HG03039 (cell line): Measurements from ENCODE around the gene ART1.
"Not testable (repeated sequence)": the region's sequence is repeated elsewhere in the genome, so short reads cannot be mapped to it uniquely, and the experiment has no call there.

Source experiments
- ATAC-seq: cut with Tn5 transposase; IDR thresholded peaks from one replicate; pipeline ENCODE4 v1.9.1; 2021; ENCODE audit warnings: mild to moderate bottlenecking, moderate library complexity; ENCODE audit not compliant: unreplicated experiment

The ART1 gene

DNA sequence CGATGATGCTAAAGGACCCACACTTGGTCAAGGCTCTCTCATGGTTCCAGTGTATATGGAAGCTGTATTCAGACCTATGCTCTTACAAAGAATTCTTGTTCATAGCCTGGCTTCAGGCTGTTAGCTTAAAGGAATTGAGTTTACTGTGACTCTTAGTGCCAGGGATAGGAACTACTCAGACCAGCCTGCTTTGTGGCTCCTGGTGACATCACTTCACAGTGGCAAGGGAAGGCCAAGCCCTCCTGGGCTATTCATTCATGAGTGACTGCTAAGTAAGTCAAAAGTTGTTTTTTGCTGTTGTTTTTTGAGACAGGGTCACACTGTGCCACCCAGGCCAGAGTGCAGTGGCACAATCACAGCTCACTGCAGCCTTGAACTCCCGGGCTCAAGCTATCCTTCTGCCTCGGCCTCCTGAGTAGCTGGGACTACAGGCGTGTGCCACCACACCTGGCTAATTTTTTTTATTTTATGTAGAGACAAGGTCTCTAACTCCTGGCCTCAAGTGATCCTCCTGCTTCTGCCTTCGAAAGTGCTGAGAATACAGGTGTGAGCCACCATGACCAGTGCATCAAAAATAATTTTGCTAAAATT lies 12.8 kb upstream of the ART1 start:
- no peak for ATAC-seq

DNA sequence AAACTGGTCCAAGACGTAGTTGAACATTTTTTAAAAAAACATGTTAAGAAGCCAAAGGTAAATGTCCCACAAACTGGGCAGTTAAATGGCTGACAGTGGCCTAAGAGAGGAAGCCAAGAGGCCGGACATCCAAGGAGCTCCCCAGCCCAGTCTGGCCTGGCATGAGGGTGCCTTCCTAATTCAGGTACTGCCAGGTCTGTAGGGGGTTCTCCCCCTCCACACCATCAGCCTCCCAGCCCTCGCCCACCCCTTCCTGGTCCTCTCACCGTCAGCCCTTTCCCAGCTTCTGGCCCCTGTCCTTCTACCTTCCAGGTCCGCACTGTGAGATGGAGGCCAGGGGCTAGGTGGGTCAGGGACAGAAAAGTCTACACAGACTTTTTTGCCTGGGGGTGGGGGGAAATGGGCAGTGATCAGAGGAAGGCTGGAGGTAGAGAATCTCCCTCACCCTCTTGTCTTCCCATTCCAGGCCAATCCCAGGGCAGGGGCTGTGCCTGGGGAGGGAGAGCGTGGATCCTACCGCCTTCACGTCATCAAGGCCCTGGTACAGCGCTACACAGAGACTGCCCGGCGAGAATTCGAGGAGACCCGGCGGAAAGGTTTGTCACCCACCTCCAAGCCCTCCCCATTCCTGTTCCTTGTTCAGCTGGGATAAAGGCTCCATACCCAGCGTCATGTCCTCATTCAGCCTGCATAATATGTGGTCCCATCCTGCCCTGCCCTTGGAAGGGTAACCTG lies 9.1 kb upstream of the ART1 start:
- no peak for ATAC-seq

DNA sequence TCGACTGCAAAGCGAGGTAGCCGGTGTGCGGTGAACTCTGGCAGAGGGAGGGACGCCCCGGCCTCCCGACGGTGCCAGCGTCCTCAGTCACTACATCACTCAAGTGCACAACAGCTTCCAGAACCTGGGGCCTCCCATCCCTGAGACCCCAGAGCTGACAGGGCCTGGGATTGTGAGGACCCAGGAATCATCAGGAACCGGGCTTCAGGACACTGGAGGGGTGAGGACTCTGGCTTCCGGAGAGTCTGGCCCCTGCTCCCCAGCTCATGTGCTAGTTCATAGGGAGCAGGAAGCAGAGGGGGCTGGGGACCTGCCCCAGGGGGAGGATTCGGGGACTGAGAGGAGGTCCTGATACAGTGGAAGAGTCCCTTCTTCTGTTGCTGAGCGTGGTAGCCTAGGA lies 7.7 kb upstream of the ART1 start:
- ATAC-seq: no peak

DNA sequence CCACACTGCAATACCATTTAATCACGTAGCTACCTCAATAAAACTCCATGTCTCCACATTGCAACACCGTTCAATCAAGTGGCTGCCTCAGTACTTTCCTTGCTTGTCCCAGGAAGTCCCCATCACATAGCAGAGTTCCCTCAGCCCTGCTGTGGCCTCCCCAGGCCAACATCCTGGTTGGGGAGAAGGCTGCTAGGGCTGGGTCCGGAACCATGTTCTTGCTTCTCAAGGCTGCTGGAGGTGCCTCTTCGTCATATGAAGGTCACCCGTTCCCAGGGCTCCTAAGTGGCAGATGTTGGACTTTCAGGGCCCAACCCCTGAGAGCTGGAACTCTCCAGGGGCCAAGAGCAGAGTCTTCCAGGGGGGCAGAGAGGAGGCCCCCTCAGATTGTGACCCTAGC lies 6.4 kb upstream of the ART1 start:
- no peak for ATAC-seq

DNA sequence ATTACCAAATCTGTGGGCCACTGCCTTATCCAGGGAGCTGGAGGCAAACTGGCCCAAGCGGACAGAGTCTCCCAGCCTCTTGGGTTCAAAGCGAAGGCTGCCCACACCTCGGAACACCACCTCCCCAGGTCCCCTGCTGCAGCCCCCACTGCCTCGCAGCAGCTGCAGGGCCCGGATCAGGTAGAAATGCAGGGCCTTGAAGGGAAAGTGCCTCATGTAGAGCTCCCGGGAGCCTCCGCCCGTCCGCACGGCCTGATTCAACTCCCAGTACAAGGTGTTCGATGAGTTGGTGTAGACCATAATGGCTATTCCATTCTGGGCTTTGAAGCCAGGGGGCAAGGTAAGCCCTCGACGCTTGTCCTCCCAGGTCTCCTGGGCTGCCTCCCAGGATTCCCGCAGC lies 5.1 kb upstream of the ART1 start:
- no peak for ATAC-seq

DNA sequence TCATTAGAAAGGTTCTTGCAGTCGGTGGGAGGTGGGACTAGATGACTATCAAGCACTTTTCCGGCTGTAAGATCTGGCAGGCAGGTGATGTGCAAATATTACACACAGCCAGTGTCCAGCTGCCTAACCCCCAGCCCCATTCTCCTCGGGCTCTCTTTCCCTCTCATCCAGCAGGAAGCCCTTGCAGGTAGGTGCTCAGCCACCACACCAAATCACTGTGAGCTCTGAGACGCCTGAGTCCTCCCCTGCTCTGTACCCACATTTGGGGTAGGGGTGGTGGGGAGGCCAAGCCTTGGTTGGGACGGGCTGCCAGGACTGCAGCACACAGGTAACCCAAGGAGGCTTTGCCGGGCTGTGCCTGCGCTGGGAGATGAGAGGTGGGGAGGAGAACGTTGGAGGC lies 3.7 kb upstream of the ART1 start:
- ATAC-seq: no peak

DNA sequence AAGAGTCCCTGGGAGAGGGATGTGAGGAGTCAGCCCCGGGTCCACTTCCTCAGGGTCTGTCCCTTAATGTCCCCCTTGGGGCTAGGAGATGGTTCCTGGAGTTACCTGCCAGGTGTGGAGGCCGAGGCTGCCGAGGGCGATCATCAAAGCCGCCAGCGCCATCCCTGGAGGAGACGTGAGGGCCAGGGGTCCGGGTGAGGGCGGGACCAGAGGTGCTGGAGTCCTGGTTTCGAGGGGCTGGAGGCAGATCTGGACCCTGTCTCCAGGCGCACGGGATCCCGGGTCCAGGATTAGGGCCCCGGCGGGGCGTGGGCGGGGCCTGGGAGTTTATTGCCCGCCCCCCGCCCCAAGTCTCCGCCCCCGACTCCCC lies 3.2 kb upstream of the ART1 start, which contains the start of gene ART5:
TSS of gene ART5 (minus strand) at position 292 of the 370 bp plus-strand sequence. CDS start at position 162, 130 bp downstream.
- no peak for ATAC-seq

DNA sequence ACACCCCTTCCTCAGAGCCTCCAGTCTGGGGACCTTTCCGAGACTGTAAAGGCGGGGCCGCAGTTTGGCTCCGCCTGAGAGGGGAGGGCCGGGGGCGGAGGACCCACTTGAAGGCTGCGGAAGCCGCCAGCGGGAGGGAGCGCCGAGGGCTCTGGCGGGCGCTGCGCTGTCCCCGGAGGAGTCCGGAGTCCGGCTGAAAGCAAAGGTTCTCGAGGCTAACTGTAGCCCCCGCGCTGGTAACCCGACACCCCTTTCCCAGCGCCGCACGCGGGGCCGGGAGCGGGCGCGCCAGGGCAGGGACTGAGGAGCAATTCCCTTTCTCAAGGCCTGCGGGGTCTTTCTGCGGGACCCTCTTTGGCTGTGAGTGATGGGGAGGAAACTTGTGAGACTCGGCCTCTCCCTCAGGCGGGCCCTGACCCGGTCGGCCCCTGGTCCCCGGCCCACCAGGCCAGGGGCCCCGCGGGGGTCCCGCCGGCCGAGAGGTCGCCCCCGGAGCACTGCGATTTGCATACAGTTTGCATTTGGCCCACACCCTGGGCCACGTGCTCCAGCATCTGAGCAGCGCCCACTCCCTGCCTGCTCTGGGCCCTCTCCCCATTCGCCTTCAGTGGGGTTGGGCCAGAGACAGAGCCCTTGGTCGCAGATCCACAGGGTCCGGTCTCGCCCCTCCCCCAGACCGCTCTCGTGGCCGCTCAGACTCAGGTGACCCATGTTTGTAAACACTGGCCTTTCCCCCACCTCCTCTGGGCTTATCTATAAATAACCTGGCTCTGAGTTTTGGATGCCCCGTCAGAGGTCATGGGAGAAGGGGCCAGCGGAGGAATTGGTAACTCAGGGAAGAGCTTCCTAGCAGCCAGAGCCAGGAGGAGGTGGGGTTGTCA lies 2.6 kb upstream of the ART1 start:
- ATAC-seq: no peak

DNA sequence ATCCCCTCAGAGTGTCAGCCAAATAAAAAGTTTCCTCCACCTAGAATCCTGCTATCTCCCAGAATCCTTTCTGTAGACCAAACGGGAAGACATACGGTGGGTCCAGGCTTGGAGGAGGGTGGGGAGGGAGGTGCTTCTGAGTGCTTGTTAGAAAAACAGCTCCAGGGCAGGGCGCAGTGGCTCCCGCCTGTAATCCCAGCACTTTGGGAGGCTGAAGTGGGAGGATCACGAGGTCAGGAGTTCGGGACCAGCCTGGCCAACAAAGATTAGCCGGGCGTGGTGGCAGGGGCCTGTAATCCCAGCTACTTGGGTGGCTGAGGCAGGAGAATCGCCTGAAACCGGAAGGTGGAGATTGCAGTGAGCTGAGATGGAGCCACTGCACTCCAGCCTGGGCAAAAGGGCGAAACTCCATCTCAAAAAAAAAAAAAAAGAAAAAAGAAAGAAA lies 1.8 kb upstream of the ART1 start:
- ATAC-seq: not testable (repeated sequence)

DNA sequence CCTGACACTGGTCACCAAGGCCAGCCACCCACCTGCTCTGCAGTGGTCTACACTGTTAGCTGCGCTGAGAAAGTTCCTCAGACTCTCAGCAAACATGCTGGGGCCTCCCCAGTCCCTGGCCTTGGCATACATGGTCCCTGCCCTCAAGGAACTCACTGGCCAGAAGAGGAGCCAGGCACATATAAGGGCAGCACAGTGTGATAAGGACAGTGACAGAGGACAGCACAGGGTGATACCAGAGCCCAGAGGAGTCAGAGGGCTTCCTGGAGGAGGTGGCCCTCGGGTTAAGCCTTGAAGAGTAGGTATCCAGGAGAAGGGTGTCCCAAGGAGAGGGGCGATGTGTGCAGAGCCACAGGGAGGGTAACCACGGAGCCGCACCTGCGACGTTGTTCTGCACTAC lies 624 bp downstream of the ART1 start:
- no peak for ATAC-seq

DNA sequence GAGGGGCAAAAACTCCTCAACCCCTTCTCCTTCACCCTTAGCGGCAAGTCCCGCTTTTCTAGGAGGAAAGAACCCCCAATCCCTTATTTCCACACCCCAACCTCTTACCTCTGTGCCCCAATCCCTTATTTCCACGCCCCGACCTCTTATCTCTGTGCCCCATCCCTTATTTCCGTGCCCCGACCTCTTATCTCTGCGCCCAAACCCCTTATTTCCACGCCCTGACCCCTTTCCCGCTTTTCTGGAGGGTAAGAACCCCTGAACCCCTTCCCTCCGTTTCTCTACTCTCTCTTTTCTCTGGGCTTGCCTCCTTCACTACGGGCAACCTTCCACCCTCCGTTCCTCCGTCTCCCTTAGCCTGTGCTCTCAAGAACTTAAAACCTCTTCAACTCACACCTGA lies 3.9 kb downstream of the ART1 start:
- not testable (repeated sequence) for ATAC-seq

DNA sequence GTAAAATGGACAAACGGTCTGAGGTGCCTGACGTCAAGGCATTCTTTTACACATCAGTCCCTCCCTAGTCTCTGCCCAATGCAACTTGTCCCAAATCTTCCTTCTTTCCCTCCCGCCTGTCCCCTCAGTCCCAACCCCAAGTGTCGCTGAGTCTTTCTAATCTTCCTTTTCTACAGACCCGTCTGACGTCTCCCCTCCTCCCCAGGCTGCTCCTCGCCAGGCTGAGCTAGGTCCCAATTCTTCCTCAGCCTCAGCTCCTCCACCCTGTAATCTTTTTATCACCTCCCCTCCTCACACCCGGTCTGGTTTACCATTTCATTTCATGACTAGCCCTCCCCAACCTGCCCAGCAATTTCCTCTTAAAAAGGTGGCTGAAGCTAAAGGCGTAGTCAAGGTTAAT lies 4.4 kb downstream of the ART1 start:
- ATAC-seq: not testable (repeated sequence)

DNA sequence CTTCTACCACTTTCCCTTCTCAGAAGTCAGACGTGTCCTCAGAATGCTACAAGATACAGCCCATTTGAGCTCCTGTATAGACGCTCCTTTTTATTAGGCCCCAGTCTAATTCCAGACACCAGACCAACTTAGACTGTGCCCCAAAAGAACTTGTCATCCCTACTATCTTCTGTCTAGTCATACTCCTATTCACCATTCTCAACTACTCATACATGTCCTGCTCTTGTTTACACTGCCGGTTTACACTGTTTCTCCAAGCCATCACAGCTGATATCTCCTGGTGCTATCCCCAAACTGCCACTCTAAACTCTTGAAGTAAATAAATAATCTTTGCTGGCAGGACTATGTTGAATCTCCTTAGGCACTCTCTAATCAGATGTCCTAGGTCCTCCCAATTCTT lies 7.6 kb downstream of the ART1 start:
- not testable (repeated sequence) for ATAC-seq

DNA sequence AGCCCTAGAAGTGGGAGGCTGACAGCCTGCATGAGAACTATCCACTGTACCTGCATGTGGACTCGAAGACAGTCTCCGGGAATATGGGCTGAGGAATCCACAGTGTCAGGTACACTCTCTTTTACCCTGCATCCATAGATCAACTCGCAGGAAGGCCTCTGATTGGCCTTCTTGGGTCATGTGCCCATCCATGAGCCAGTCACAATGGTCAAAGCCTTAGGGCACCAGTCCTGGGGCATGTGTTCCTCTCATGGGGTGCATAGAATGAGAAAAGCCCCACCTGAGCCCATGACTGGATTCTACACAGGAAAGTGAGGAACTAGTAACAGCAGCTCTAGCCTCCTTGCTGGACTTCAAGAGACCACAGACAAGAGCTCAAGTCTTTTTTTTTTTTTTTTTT lies 10.6 kb downstream of the ART1 start:
- ATAC-seq: no peak

DNA sequence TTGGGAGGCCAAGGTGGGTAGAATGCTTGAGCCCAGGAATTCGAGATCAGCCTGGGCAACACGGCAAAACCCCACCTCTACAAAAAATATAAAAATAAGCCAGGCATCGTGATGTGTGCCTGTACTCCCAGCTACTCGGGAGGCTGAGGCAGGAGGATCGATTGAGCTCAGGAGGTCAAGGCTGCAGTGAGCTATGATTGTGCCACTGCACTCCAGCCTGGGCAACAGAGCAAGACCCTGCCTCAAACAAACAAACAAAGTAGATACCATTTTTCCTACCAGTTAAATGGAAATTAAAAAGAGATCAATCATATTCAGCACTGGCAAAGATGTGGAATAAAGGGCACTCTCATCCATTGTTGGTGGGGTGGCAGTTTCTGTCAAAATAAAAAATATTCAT lies 12.4 kb downstream of the ART1 start:
- not testable (repeated sequence) for ATAC-seq

DNA sequence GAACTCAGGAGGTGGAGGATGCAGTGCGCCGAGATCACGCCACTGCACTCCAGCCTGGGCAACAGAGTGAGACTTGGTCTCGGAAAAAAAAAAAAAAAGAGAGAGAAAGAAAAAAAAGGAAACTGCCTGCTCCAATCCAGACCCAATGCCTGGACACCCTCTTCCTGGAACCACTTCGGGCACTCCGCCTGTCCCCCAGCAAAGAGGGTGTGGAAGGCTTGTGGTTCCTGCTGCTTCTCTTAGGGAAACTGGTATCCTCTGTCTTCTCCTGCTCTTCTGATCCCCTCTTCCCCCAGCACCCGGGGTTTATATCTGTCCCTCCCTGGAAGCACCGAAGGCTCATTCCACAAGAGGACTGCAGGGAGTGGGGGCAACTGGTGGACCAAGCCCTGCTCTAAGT lies 13.3 kb downstream of the ART1 start:
- no peak for ATAC-seq

DNA sequence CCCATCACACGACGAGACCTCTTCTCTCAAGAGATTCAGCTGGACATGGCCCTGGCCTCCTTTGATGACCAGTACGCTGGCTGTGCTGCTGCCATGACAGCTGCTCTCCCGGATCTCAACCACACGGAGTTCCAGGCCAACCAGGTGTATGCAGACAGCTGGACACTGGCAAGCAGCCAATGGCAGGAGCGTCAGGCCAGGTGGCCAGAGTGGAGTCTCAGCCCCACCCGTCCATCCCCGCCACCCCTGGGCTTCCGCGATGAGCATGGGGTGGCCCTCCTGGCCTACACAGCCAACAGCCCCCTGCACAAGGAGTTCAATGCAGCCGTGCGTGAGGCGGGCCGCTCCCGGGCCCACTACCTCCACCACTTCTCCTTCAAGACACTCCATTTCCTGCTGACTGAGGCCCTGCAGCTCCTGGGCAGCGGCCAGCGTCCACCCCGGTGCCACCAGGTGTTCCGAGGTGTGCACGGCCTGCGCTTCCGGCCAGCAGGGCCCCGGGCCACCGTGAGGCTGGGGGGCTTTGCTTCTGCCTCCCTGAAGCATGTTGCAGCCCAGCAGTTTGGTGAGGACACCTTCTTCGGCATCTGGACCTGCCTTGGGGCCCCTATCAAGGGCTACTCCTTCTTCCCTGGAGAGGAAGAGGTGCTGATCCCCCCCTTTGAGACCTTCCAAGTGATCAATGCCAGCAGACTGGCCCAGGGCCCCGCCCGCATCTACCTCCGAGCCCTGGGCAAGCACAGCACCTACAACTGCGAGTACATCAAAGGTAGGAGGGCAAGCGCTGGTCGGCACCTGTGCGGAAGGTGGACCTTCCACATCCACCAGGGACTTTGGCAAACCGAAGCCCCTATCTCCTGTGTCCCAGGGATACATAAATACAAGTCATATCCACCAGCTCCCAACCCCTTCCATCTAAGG lies 14.9 kb downstream of the ART1 start:
- no peak for ATAC-seq

DNA sequence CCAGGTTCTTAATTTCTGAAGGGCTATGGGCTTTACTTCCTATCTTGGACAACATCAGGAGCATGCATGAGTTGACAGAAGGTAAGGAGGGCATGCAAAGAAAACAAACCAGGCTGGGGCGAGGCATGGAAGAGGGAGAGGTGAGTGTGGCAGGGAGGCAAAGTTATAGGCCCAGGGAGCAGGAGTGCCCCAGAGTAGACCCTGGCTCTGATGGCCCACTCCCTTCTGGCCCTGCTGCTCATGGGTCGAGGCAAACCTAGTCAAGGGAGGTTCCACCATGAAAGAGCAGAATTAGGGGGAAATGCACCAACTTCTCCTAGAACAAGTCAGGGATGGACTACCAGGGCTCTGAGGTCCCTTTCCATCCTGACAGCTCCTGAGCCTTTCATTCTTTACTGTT lies 16.0 kb downstream of the ART1 start:
- no peak for ATAC-seq

DNA sequence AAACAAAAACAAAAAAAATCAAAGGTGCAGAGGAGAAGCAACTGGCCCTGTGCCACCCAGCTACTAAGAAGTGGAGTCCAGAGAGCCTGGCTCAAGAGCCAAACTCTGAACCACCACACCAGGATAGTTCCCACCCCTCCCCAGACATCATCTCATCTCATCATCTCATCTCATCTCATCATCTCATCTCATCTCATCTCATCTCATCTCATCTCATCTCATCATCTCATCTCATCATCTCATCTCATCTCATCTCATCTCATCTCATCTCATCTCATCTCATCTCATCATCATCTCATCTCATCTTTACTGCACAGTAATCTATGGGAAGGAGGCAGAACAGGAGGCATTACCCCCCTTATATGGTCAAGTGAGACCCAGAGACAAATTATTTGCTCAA lies 17.9 kb downstream of the ART1 start:
- ATAC-seq: no peak

DNA sequence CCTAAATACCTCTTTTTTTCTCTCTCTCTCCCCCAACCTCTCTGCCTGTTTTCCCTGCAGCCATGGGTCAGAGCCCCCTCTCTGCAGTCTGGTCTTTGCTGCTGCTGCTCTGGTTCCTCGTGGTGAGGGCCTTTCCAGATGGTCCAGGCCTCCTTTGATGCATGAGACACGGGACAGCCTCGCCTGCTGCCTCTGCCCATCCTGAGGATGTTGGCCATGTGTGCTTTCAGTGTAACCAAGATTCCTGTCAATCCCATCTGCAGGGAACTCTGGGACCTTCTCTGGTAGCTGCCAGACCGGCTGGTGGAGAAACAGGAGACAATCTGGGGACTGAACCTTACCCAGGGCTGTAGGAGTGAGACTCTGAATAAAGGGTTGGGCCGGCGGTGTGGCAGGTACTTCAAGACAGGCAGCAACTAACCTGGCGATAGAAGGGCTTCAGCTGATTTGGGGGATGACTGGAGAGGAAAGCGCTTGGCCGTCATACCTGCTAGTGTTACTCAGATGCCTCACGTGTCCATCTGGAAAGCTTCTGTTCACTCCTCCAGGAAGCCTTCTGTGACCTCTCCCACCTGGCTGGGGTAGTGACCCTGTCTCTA lies 19.2 kb downstream of the ART1 start:
- ATAC-seq: no peak
